ENCODE results near the gene SCN11A. TPM values are rescaled to one million over a fixed set of nuclear protein-coding genes. Genes with fewer than 3 reads are reported as not detected.

SCN11A gene
- total RNA-seq, 1 experiment from 2014 or later: not detected

- intact Hi-C loops (cut with micrococcal nuclease; ENCODE audit: unreplicated experiment): no loop called here
- Histone ChIP-seq H3F3A (ENCODE audit: insufficient read depth, low read depth) (no peaks in the 10 kb centered on the region), H4K20me1 (ENCODE audit: insufficient read depth) (peaks cover 3% of the 10 kb centered on the region; the same call in 1 of the 2 replicates), H3K27ac (no peak overlapping the region), H3K4me2 (no peak overlapping the region), H3K79me2 (ENCODE audit: low read depth) (no peaks in the 10 kb centered on the region), H3K9me2 (ENCODE audit: insufficient read depth) (no peaks in the 10 kb centered on the region), H3K27me3 (ENCODE audit: insufficient read depth, low read depth) (no peaks in the 10 kb centered on the region), H3K36me3 (ENCODE audit: low read depth) (no peaks in the 10 kb centered on the region; the same call in 1 of the 2 replicates), H3K4me1 (replicated peaks; ENCODE audit: insufficient read depth) (no peaks in the 10 kb centered on the region), H3K4me3 (no peak overlapping the region), H3K9me3 (ENCODE audit: insufficient read depth, low read depth) (no peaks in the 10 kb centered on the region), H2AFZ (no peak overlapping the region)
- ChIA-PET POLR2A (ENCODE audit: unreplicated experiment) (no interaction called here), CTCF (no interaction called here)
- no TSS peak for BruUV-seq (replicated peaks)
- TF ChIP-seq CTCF (conservative IDR thresholded peaks at IDR 0.05): no peak
- TF ChIP-seq EZH2 (IDR thresholded peaks at IDR 0.05; ENCODE audit: low read depth): no peak
- DNase-seq: no peak
These were observed 43.3 kb upstream of the SCN11A start for GRCh38 chr3:39094851-39095677.

- Histone ChIP-seq H3K4me3 (no peak overlapping the region), H2AFZ (no peak overlapping the region), H3K27me3 (ENCODE audit: insufficient read depth, low read depth) (no peaks in the 10 kb centered on the region), H3K9me2 (ENCODE audit: insufficient read depth) (no peaks in the 10 kb centered on the region), H3K27ac (no peak overlapping the region), H3K4me2 (no peak overlapping the region), H3K79me2 (ENCODE audit: low read depth) (no peaks in the 10 kb centered on the region), H3K9me3 (ENCODE audit: insufficient read depth, low read depth) (no peaks in the 10 kb centered on the region), H4K20me1 (ENCODE audit: insufficient read depth) (no peaks in the 10 kb centered on the region; the same call in 1 of the 2 replicates), H3F3A (ENCODE audit: insufficient read depth, low read depth) (no peaks in the 10 kb centered on the region), H3K36me3 (ENCODE audit: low read depth) (no peaks in the 10 kb centered on the region; the same call in 1 of the 2 replicates), H3K4me1 (replicated peaks; ENCODE audit: insufficient read depth) (no peaks in the 10 kb centered on the region)
- no peak for TF ChIP-seq EZH2 (IDR thresholded peaks at IDR 0.05; ENCODE audit: low read depth)
- TF ChIP-seq CTCF (conservative IDR thresholded peaks at IDR 0.05): no peak
- ChIA-PET CTCF (no interaction called here), POLR2A (ENCODE audit: unreplicated experiment) (no interaction called here)
- no TSS peak for BruUV-seq (replicated peaks)
- intact Hi-C loops (cut with micrococcal nuclease; ENCODE audit: unreplicated experiment): no loop called here
- DNase-seq: no peak
These were observed 39.2 kb upstream of the SCN11A start for GRCh38 chr3:39090922-39091321.

- Histone ChIP-seq H3K27ac (no peak overlapping the region), H3K4me2 (no peak overlapping the region), H3K9me3 (ENCODE audit: insufficient read depth, low read depth) (no peaks in the 10 kb centered on the region), H3K4me1 (replicated peaks; ENCODE audit: insufficient read depth) (no peaks in the 10 kb centered on the region), H4K20me1 (ENCODE audit: insufficient read depth) (no peaks in the 10 kb centered on the region; the same call in 1 of the 2 replicates), H3K9me2 (ENCODE audit: insufficient read depth) (no peaks in the 10 kb centered on the region), H3F3A (ENCODE audit: insufficient read depth, low read depth) (no peaks in the 10 kb centered on the region), H3K36me3 (ENCODE audit: low read depth) (no peaks in the 10 kb centered on the region; the same call in 1 of the 2 replicates), H3K27me3 (ENCODE audit: insufficient read depth, low read depth) (no peaks in the 10 kb centered on the region), H3K79me2 (ENCODE audit: low read depth) (no peaks in the 10 kb centered on the region), H2AFZ (no peak overlapping the region), H3K4me3 (no peak overlapping the region)
- DNase-seq: no peak
- no peak for TF ChIP-seq EZH2 (IDR thresholded peaks at IDR 0.05; ENCODE audit: low read depth)
- TF ChIP-seq CTCF (conservative IDR thresholded peaks at IDR 0.05): no peak
- ChIA-PET CTCF (no interaction called here), POLR2A (ENCODE audit: unreplicated experiment) (interaction anchor here (0.6 kb wide), 1 partner anchor 596 kb away, joined by 4 read pairs; no protein-coding TSS in a partner anchor)
- intact Hi-C loops (cut with micrococcal nuclease; ENCODE audit: unreplicated experiment): no loop called here
- no TSS peak for BruUV-seq (replicated peaks)
These were observed 37.1 kb upstream of the SCN11A start for GRCh38 chr3:39088889-39089288.
